Epithelial cell of esophagus (primary cell): Measurements from ENCODE around the gene COQ9.

Experiments used
- DNase-seq: peaks from one replicate; pipeline ENCODE4 v3.0.0; 2010; ENCODE audit warnings: low read depth
- H3K4me3 ChIP-seq: 2 replicates; pipeline ENCODE4 v1.5.1; 2011; ENCODE audit warnings: mild to moderate bottlenecking, low read length, control low read depth
- CTCF ChIP-seq: IDR thresholded peaks from 2 replicates; pipeline ENCODE4 v1.5.1; 2011; ENCODE audit warnings: low read depth, mild to moderate bottlenecking, low read length, control low read depth, inconsistent platforms; ENCODE audit not compliant: insufficient read depth; ENCODE audit errors: missing control alignments

Gene COQ9

GRCh38 chr16:57464523-57464922, 17.2 kb downstream of the COQ9 start:
- no peak for TF ChIP-seq CTCF
- DNase-seq, result no peak
- no peak overlapping the region for H3K4me3 ChIP-seq

GRCh38 chr16:57468346-57468745, 21.1 kb downstream of the COQ9 start:
- DNase-seq, result no peak
- no peak overlapping the region for H3K4me3 ChIP-seq
- TF ChIP-seq CTCF, result no peak

GRCh38 chr16:57469046-57469445, 21.8 kb downstream of the COQ9 start:
- no peak for TF ChIP-seq CTCF
- H3K4me3 ChIP-seq, result no peak overlapping the region
- DNase-seq, result no peak

- no peak overlapping the region for H3K4me3 ChIP-seq
- no peak for TF ChIP-seq CTCF
- no peak for DNase-seq
Measured at GRCh38 chr16:57469917-57470470, 22.7 kb downstream of the COQ9 start.

GRCh38 chr16:57470711-57471110, 23.4 kb downstream of the COQ9 start:
- no peak for DNase-seq
- TF ChIP-seq CTCF, result no peak
- no peak overlapping the region for H3K4me3 ChIP-seq

- no peak overlapping the region for H3K4me3 ChIP-seq
- TF ChIP-seq CTCF, result no peak
- no peak for DNase-seq
Measured at GRCh38 chr16:57471209-57471608, 23.9 kb downstream of the COQ9 start.

GRCh38 chr16:57471852-57472664, 24.8 kb downstream of the COQ9 start:
- H3K4me3 ChIP-seq, result no peak overlapping the region
- no peak for TF ChIP-seq CTCF
- DNase-seq, result no peak
